Effector memory CD8-positive, alpha-beta T cell (primary cell): ENCODE measurements around the gene NCOA7.
"Not testable (repeated sequence)": the region's sequence is repeated elsewhere in the genome, so short reads cannot be mapped to it uniquely, and the experiment has no call there.

Experiments
- ATAC-seq: fragments of 150-1000 bp; cut with Tn5 transposase; replicated peaks from 2 replicates; pipeline ENCODE4 v1.10.0; 2021; ENCODE audit warnings: mild to moderate bottlenecking, moderate library complexity
- DNase-seq, 3 experiments: peaks; one replicate each; pipeline ENCODE4 v3.0.0; 2021
- H3K27ac Mint-ChIP-seq, 2 donors: one replicate each; pipeline ENCODE4 v1.8.0; 2022; ENCODE audit warnings: mild to moderate bottlenecking in 2 of 2, mixed read lengths in 2 of 2, moderate library complexity in 2 of 2
- H3K27me3 Mint-ChIP-seq, 2 donors: one replicate each; pipeline ENCODE4 v1.8.0; 2022; ENCODE audit warnings: mixed read lengths in 2 of 2
- H3K36me3 Mint-ChIP-seq: one replicate; pipeline ENCODE4 v1.8.0; 2022; ENCODE audit warnings: mild to moderate bottlenecking, moderate library complexity, mixed read lengths; ENCODE audit not compliant: insufficient read depth
- H3K4me1 Mint-ChIP-seq, 2 donors: one replicate each; pipeline ENCODE4 v1.8.0; 2022; ENCODE audit warnings: low read depth in 2 of 2, mixed read lengths in 2 of 2
- H3K4me3 Mint-ChIP-seq, 2 donors: one replicate each; pipeline ENCODE4 v1.8.0; 2022; ENCODE audit warnings: mild to moderate bottlenecking in 2 of 2, mixed read lengths in 2 of 2, moderate library complexity in 2 of 2
- H3K9me3 Mint-ChIP-seq, 2 donors: one replicate each; pipeline ENCODE4 v1.8.0; 2022; ENCODE audit warnings: mixed read lengths in 2 of 2

Gene NCOA7

DNA sequence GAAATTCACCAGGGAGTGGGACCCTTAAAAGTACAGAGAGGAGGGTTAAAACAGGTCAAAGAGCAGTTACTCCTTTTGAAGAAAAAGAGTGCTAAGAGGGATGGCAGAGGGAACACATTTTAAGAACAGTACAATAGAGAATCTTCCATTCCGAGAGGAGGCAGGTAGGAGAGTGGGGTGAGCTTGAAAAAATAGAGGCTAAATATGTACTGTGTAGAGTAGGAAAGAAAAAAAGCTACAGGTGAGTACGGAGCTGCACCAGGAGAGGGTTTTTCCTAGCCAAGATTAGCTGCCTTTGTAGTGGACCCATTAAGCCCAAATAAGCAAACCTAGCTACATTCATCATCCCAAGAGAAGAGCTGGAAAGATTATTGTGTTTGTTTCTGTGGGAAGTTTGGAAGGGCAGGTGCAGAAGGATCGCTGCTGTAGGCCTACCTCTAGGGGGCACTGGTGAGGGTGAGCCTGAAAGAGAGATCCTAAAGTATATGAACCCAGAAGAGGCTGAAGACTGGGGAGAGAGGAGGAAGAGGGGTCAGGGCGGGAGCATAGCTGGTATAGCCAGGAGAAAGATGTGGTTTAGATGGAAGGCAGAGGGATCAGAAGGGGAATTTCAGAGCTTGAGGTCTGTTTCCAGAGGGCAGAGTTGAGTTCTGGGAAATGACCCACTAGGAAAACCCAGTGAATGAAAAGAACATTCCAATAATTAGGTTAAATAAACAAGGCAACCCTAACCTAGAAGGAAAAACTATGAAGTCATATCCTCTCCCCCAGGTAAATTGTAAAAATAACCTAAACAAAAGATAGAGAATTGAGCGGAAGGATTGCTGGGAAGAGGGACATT lies 115.6 kb downstream of the NCOA7 start:
- peak overlapping the region in 1 of 2 donors; percentile 84 for H3K27ac Mint-ChIP-seq
- DNase-seq (peak; percentile 24 to 36 (median 25)), ATAC-seq (no peak)
- H3K4me1 Mint-ChIP-seq = peaks cover 0 to 15% of the 10 kb centered on the region in 2 donors
- no peaks in the 10 kb centered on the region for H3K27me3 Mint-ChIP-seq
- H3K4me3 Mint-ChIP-seq = no peak overlapping the region
- peaks cover 20% of the 10 kb centered on the region for H3K36me3 Mint-ChIP-seq
- no peaks in the 10 kb centered on the region for H3K9me3 Mint-ChIP-seq

DNA sequence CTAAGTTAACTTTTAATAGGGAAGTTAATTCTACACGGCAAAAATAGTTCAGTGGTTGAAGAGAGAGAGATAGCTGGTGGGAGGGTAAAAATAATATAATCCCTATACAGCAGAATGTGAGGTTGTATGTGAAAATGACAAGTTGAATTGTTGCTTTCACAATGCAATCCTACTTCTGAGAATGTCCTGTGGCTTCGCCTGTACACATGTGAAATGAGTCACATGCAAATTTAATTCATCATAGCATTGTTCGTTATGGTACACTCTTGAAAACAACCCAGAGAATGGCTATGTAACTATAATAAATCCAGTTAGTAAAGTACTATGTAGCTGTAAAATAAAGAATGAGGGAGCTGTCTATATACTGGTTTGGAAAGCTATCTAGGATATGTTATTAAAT lies 119.8 kb downstream of the NCOA7 start:
- no peak for DNase-seq
- ATAC-seq = no peak
- no peaks in the 10 kb centered on the region for H3K27me3 Mint-ChIP-seq
- H3K27ac Mint-ChIP-seq = no peak overlapping the region
- no peak overlapping the region for H3K4me3 Mint-ChIP-seq
- H3K36me3 Mint-ChIP-seq = peaks cover 9% of the 10 kb centered on the region
- H3K4me1 Mint-ChIP-seq = no peaks in the 10 kb centered on the region
- H3K9me3 Mint-ChIP-seq = no peaks in the 10 kb centered on the region

GRCh38 chr6:125911051-125911451 lies 120.3 kb downstream of the NCOA7 start:
- H3K9me3 Mint-ChIP-seq, H3K4me3 Mint-ChIP-seq, H3K4me1 Mint-ChIP-seq, DNase-seq, ATAC-seq, H3K27me3 Mint-ChIP-seq, H3K27ac Mint-ChIP-seq: not testable (repeated sequence)
- H3K36me3 Mint-ChIP-seq = peaks cover 14% of the 10 kb centered on the region

DNA sequence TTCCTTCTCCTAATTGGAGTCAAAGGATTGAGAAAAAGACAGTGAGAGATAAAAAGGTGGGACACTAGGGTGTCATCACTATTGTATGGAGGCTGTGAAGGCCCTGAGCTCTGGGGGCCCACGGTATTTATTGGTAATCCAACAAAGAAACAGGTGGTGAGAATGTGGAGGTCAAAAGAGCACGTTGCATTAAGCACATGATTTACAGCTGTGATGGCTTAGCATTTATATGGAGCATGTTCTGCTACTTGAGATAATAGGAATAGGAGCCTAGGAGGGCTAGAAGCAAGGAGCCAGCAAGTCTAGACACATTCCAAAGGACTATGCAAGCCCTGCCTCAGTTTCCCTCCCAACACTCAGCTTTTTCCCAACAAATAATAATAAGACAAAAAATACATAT lies 121.7 kb downstream of the NCOA7 start:
- Mint-ChIP-seq H3K27ac (peak overlapping the region in 1 of 2 donors; percentile 11), H3K36me3 (peaks cover 21% of the 10 kb centered on the region)
- not testable (repeated sequence) for ATAC-seq, H3K27me3 Mint-ChIP-seq, H3K9me3 Mint-ChIP-seq, H3K4me3 Mint-ChIP-seq, DNase-seq, H3K4me1 Mint-ChIP-seq

DNA sequence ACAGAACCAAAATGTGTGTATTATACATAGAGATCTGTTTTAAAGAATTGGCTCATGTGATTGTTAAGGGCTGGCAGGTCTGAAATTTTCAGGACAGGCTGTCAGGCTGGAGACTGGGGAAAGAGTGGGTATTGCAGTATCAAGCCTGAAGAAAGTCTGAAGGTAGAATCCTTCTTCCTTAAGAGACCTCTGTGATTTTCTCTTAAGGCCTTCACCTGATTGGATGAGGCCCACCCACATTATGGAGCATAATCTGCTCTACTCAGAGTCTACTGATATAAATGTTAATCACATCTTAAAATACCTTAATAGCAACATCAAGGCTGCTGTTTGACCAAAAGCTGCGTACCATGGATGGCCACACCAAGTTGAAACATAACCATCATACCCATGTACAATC lies 122.4 kb downstream of the NCOA7 start:
- H3K27ac Mint-ChIP-seq = no peak overlapping the region
- H3K36me3 Mint-ChIP-seq = peaks cover 21% of the 10 kb centered on the region

GRCh38 chr6:125913864-125914351 lies 123.1 kb downstream of the NCOA7 start:
- Mint-ChIP-seq H3K9me3 (no peaks in the 10 kb centered on the region), H3K4me3 (no peak overlapping the region), H3K36me3 (peaks cover 21% of the 10 kb centered on the region), H3K27ac (no peak overlapping the region), H3K27me3 (no peaks in the 10 kb centered on the region), H3K4me1 (peaks cover 12 to 16% of the 10 kb centered on the region in 2 donors)
- no peak for ATAC-seq
- DNase-seq = no peak

More for the DNA sequence above, 122.4 kb downstream of the NCOA7 start:
- ATAC-seq = no peak
- DNase-seq = no peak
- Mint-ChIP-seq H3K4me3 (no peak overlapping the region), H3K4me1 (peaks cover 5 to 9% of the 10 kb centered on the region in 2 donors), H3K27me3 (no peaks in the 10 kb centered on the region), H3K9me3 (no peaks in the 10 kb centered on the region)

DNA sequence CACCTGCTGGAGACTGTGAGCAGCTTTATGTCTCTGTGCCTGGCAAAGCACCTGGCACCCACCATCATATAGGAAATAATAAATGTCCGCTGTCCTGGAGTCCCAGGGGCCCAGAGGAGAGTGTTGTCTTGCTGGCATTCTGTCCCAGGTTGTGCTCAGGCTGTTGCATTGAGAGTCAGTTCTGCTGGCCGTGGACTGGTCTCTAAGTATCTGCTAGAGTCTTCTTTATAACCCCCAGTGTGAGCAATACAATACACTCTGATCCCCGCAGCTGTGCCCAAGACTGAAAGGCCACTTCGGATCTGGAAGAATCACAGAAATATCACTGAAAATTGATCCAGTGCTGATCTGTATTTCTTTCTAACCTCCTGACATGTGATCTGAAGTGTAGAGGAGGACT lies 127.5 kb downstream of the NCOA7 start:
- Mint-ChIP-seq H3K9me3 (no peaks in the 10 kb centered on the region), H3K4me3 (no peak overlapping the region), H3K27ac (peak overlapping the region; percentile 64 to 88), H3K36me3 (peaks cover 46% of the 10 kb centered on the region), H3K27me3 (no peaks in the 10 kb centered on the region), H3K4me1 (peaks cover 16 to 23% of the 10 kb centered on the region in 2 donors)
- ATAC-seq (no peak), DNase-seq (no peak)

DNA sequence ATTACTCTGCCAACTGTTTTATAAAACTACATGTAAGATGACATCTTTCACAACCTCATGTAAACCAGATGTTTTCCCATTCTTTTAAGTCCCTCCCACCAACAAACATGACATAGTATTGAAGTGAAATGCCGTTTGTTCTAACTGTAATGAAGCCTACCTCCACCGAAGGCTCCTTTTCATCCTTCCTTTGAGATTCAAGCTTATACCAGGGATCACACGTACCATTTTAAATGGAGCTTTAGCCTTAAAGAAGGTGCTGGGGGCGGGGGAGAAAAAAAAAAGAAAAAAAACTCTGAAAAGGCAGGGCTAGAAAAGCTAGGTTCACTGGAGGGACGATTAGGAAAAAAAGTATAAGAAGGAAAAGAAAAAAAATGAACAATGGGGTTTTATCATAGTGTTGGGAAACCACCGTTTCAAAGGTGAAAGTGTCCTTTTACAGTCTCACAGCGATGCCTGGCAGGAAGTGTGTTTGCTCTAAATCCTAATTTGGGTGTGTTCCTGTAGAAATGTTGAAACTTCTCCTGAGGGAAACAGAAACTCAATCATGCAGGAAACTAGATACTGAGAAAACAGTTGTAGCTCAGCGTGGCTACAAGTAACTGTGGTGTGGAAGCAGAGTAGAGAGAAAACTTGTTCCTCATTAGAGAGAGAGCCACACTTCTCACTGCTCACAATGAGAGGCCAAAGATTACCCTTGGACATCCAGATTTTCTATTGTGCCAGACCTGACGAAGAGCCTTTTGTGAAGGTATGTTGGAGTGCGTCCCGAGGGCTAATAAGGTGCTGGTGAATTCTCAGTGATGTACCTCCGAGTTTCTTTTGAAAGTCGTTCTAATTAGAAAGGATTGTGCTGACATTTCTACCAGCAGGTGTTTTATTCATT lies 128.2 kb downstream of the NCOA7 start:
- H3K27ac Mint-ChIP-seq = peak overlapping the region; percentile 64 to 88
- H3K36me3 Mint-ChIP-seq = peaks cover 53% of the 10 kb centered on the region
- H3K4me1 Mint-ChIP-seq = peaks cover 16 to 23% of the 10 kb centered on the region in 2 donors
- DNase-seq (peak; percentile 18 to 26 (median 20)), ATAC-seq (peak; percentile 97)
- peak overlapping the region; percentile 40 to 52 for H3K4me3 Mint-ChIP-seq
- H3K27me3 Mint-ChIP-seq = no peaks in the 10 kb centered on the region
- H3K9me3 Mint-ChIP-seq = no peaks in the 10 kb centered on the region

DNA sequence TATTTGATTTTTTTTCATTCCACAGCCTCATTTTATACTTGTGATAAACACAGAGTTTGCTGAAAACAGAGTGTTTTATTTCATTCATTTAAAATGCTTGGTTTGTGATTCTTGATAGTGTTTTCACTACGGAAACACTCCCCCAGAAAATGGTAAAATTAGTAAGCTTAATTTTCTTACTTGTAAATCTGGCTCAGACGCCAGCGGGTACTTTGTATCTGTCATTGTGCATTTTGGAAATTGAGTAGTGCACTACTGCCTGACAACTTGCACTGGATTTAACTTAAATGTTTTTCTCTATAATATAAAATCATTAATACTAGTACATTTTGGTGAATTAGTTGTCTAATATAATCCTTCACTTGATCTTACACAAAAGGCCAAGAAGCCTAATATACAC lies 128.9 kb downstream of the NCOA7 start:
- no peaks in the 10 kb centered on the region for H3K9me3 Mint-ChIP-seq
- H3K27me3 Mint-ChIP-seq = no peaks in the 10 kb centered on the region
- H3K36me3 Mint-ChIP-seq = peaks cover 54% of the 10 kb centered on the region
- ATAC-seq (no peak), DNase-seq (no peak)
- H3K4me3 Mint-ChIP-seq = no peak overlapping the region
- peak overlapping the region in 1 of 2 donors; percentile 88 for H3K27ac Mint-ChIP-seq
- peaks cover 16 to 23% of the 10 kb centered on the region in 2 donors for H3K4me1 Mint-ChIP-seq

DNA sequence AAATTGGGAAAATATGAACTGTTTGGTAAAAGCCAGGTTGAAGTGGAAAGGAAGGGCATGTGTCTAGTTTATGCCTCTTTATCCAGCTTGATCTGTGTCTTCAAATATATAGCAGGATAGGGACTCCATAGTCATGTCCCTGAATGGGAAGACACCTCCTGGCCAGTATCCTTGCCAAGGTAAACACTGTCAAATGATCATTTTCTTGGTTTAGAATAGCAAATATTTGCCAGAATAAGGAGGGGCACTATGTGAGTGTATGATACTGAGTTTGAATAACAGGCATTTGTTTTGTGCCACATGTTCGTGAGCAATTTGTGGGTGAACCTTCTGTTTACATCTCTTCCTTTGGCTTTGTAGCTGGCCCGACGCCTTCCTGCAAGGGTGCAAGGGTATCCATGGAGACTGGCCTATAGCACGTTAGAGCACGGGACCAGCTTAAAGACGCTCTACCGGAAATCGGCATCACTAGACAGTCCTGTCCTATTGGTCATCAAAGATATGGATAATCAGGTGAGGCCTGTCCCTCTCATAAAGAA lies 131.6 kb downstream of the NCOA7 start:
- Mint-ChIP-seq H3K27me3 (no peaks in the 10 kb centered on the region), H3K4me3 (no peak overlapping the region), H3K36me3 (peaks cover 38% of the 10 kb centered on the region), H3K27ac (peak overlapping the region in 1 of 2 donors; percentile 38), H3K4me1 (peaks cover 14 to 21% of the 10 kb centered on the region in 2 donors), H3K9me3 (no peaks in the 10 kb centered on the region)
- ATAC-seq (no peak), DNase-seq (no peak)

GRCh38 chr6:125923366-125923877 lies 132.7 kb downstream of the NCOA7 start:
- Mint-ChIP-seq H3K9me3 (no peaks in the 10 kb centered on the region), H3K27me3 (no peaks in the 10 kb centered on the region), H3K27ac (no peak overlapping the region), H3K36me3 (peaks cover 48% of the 10 kb centered on the region), H3K4me3 (no peak overlapping the region), H3K4me1 (peaks cover 9 to 12% of the 10 kb centered on the region in 2 donors)
- no peak for ATAC-seq
- DNase-seq = no peak

GRCh38 chr6:125924169-125924568 lies 133.4 kb downstream of the NCOA7 start:
- Mint-ChIP-seq H3K36me3 (peaks cover 54% of the 10 kb centered on the region), H3K4me1 (peaks cover 2 to 4% of the 10 kb centered on the region in 2 donors), H3K4me3 (no peak overlapping the region), H3K27ac (peak overlapping the region in 1 of 2 donors; percentile 29), H3K27me3 (no peaks in the 10 kb centered on the region), H3K9me3 (no peaks in the 10 kb centered on the region)
- DNase-seq (no peak), ATAC-seq (peak; percentile 46)
